Keratinocyte (primary cell): ENCODE measurements around the gene SMYD3.

ENCODE experiments used
- EZH2 ChIP-seq: IDR thresholded peaks from one replicate; pipeline ENCODE4 v1.6.1; 2012; ENCODE audit warnings: inconsistent platforms, mild to moderate bottlenecking, low read length, moderate library complexity
- TF ChIP-seq, protein P1 (sequence below), 3 experiments: IDR thresholded peaks in 1 of 3; conservative IDR thresholded peaks in 1 of 3; optimal IDR thresholded peaks in 1 of 3; 2 replicates in 2 of 3; 3 replicates in 1 of 3; pipeline versions ENCODE3 to v1.5.1; 2011; ENCODE audit warnings: low read length in 3 of 3, mild to moderate bottlenecking in 3 of 3, moderate library complexity in 2 of 3, control low read depth in 1 of 3, inconsistent platforms in 1 of 3; ENCODE audit not compliant: insufficient read depth in 2 of 3; ENCODE audit errors: extremely low read depth in 1 of 3

DNA sequence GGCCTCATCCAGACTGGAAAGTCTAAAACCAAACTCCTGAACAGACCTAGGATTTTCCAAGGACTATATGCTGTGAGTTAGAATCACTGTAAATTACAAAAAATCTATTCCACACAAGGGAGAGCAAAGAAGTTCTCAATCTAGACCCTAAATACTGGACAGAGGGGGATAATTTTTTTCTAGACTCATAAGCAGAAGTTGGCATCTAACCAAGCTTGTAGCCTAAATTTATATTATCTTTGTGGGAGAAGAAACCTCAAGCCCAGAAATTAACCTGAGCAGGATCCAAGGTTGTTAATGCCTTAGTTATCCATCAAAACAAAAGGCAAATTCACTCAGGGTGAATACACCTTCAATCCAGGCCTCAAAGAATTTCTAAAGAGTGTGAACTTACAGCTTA lies 290.2 kb downstream of the SMYD3 start:
- TF ChIP-seq, protein P1, sequence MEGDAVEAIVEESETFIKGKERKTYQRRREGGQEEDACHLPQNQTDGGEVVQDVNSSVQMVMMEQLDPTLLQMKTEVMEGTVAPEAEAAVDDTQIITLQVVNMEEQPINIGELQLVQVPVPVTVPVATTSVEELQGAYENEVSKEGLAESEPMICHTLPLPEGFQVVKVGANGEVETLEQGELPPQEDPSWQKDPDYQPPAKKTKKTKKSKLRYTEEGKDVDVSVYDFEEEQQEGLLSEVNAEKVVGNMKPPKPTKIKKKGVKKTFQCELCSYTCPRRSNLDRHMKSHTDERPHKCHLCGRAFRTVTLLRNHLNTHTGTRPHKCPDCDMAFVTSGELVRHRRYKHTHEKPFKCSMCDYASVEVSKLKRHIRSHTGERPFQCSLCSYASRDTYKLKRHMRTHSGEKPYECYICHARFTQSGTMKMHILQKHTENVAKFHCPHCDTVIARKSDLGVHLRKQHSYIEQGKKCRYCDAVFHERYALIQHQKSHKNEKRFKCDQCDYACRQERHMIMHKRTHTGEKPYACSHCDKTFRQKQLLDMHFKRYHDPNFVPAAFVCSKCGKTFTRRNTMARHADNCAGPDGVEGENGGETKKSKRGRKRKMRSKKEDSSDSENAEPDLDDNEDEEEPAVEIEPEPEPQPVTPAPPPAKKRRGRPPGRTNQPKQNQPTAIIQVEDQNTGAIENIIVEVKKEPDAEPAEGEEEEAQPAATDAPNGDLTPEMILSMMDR (optimal IDR thresholded peaks at IDR 0.05 in 1 of 3, IDR thresholded peaks at IDR 0.05 in 1 of 3, conservative IDR thresholded peaks at IDR 0.05 in 1 of 3; ENCODE audit: extremely low read depth in 1 of 3, insufficient read depth in 2 of 3, low read length in 3 of 3), result no peak
- TF ChIP-seq EZH2, result no peak
